ENCODE measurements around the gene FANCD2. TPM values are rescaled to one million over a fixed set of nuclear protein-coding genes. Genes with fewer than 3 reads are reported as not detected.
"Not testable (repeated sequence)": the region's sequence is repeated elsewhere in the genome, so short reads cannot be mapped to it uniquely, and the experiment has no call there.

Gene FANCD2
- total RNA-seq, 3 donors from 2014 or later = 3.8 to 12.9 (median 5.4) TPM

DNA sequence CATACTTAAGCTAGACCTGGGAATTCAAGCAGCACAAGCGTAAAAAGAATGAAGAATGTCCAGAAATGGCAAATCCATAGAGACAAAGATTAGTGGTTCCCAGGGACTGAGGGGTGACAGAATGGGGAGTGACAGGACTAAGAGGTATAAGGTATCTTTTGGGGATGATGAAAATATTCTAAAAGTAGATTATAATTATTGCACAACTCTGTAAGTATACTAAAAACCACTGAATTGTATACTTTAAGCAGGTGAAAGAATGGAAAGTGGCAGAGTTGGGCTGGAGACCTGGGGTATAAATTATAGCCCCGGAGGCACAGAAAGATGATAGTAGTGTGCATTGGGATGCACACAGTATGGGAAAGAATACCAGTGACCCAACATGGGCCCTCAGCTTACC lies 94.8 kb downstream of the FANCD2 start:
- H3K4me3 ChIP-seq = no peak overlapping the region
- DNase-seq = no peak
- no peaks in the 10 kb centered on the region for H3K9me3 ChIP-seq
- ATAC-seq = no peak
- TF ChIP-seq, protein P1, sequence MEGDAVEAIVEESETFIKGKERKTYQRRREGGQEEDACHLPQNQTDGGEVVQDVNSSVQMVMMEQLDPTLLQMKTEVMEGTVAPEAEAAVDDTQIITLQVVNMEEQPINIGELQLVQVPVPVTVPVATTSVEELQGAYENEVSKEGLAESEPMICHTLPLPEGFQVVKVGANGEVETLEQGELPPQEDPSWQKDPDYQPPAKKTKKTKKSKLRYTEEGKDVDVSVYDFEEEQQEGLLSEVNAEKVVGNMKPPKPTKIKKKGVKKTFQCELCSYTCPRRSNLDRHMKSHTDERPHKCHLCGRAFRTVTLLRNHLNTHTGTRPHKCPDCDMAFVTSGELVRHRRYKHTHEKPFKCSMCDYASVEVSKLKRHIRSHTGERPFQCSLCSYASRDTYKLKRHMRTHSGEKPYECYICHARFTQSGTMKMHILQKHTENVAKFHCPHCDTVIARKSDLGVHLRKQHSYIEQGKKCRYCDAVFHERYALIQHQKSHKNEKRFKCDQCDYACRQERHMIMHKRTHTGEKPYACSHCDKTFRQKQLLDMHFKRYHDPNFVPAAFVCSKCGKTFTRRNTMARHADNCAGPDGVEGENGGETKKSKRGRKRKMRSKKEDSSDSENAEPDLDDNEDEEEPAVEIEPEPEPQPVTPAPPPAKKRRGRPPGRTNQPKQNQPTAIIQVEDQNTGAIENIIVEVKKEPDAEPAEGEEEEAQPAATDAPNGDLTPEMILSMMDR (IDR thresholded peaks at IDR 0.05) = no peak
- intact Hi-C loops (cut with DNase I, micrococcal nuclease) = no loop called here
- peaks cover 13% of the 10 kb centered on the region for H3K4me1 ChIP-seq (ENCODE audit: low read depth)
- no peaks in the 10 kb centered on the region for H3K36me3 ChIP-seq (ENCODE audit: low read depth)

DNA sequence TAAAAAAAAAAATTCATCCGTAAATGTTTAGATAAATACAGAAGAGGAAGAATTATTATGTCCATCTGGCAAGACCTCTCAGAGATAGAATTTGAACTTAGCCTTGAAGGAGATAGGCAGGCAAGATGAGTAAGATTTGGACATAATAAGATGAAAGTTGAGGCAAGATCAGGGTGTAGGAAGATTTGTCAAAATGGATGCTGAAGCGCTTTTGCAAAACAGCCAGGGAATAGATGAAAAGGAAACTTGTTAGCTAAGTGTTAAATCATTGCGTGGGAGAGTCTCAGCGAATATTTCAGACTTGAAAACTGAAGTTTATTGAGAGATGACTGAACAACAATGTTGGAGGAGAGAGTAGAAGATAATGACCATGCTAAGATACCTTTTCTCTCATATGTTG lies 96.5 kb downstream of the FANCD2 start:
- ATAC-seq (no peak), DNase-seq (no peak)
- intact Hi-C loops (cut with DNase I, micrococcal nuclease) = no loop called here
- TF ChIP-seq, protein P1 (IDR thresholded peaks at IDR 0.05) = no peak
- Histone ChIP-seq H3K4me3 (no peak overlapping the region), H3K4me1 (ENCODE audit: low read depth) (no peaks in the 10 kb centered on the region), H3K9me3 (no peaks in the 10 kb centered on the region), H3K36me3 (ENCODE audit: low read depth) (no peaks in the 10 kb centered on the region)

DNA sequence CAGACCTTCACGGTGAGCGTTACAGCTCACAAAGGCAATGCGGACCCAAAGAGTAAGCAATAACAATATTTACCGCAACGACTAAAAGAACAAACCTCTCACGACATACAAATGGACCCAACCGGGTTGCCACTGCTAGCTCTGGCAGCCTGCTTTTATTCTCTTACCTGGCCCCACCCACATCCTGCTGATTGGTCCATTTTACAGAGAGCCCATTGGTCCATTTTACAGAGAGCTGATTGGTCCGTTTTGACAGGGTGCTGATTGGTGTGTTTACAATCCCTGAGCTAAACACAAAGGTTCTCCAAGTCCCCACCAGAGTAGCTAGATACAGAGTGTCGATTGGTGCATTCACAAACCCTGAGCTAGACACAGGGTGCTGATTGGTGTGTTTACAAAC lies 109.6 kb downstream of the FANCD2 start:
- intact Hi-C loops (cut with DNase I, micrococcal nuclease); H3K4me3 ChIP-seq; ATAC-seq; H3K36me3 ChIP-seq (ENCODE audit: low read depth); DNase-seq; H3K4me1 ChIP-seq (ENCODE audit: low read depth); H3K9me3 ChIP-seq: not testable (repeated sequence)

DNA sequence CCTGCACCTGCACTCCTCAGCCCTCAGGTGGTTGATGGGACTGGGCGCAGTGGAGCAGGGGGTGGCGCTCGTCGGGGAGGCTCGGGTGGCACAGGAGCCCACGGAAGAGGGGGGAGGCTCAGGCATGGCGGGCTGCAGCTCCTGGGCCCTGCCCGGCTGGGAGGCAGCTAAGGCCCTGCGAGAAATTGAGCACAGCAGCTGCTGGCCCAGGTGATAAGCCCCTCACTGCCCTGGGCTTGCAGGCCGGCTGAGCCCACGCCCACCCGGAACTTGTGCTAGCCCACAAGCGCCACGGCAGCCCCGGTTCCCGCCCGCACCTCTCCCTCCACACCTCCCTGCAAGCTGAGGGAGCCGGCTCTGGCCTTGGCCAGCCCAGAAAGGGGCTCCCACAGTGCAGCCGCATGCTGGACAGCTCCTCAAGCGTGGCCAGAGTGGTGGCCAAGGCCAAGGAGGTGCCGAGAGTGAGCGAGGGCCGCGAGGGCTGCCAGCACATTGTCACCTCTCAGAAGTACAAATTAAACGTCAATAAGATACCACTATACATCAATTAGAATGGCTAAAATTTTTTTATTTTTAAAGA lies 110.3 kb downstream of the FANCD2 start:
- H3K9me3 ChIP-seq = no peaks in the 10 kb centered on the region
- TF ChIP-seq, protein P1 (IDR thresholded peaks at IDR 0.05) = no peak
- intact Hi-C loops (cut with DNase I, micrococcal nuclease) = no loop called here
- no peak for DNase-seq
- no peaks in the 10 kb centered on the region for H3K36me3 ChIP-seq (ENCODE audit: low read depth)
- H3K4me1 ChIP-seq (ENCODE audit: low read depth) = no peaks in the 10 kb centered on the region
- no peak overlapping the region for H3K4me3 ChIP-seq
- ATAC-seq = no peak

DNA sequence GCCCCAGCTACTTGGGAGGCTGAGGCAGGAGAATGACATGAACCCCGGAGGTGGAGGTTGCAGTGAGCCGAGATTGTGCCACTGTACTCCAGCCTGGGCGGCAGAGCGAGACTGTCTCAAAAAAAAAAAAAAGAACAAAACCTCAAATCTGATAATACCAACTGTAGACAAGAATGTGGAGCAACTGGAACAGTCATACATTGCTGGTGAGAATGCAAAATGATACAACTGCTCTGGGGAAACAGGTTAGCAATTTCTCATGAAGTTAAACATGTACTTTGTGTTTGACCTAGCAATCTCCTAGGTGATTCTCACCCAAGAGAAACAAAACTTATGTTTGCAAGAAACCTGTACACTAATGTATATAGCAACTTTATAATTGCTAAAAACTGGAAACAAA lies 110.9 kb downstream of the FANCD2 start:
- Histone ChIP-seq H3K9me3 (no peaks in the 10 kb centered on the region), H3K4me1 (ENCODE audit: low read depth) (no peaks in the 10 kb centered on the region), H3K36me3 (ENCODE audit: low read depth) (no peaks in the 10 kb centered on the region), H3K4me3 (no peak overlapping the region)
- DNase-seq (no peak), ATAC-seq (no peak)
- TF ChIP-seq, protein P1 (IDR thresholded peaks at IDR 0.05) = no peak
- intact Hi-C loops (cut with DNase I, micrococcal nuclease) = no loop called here

DNA sequence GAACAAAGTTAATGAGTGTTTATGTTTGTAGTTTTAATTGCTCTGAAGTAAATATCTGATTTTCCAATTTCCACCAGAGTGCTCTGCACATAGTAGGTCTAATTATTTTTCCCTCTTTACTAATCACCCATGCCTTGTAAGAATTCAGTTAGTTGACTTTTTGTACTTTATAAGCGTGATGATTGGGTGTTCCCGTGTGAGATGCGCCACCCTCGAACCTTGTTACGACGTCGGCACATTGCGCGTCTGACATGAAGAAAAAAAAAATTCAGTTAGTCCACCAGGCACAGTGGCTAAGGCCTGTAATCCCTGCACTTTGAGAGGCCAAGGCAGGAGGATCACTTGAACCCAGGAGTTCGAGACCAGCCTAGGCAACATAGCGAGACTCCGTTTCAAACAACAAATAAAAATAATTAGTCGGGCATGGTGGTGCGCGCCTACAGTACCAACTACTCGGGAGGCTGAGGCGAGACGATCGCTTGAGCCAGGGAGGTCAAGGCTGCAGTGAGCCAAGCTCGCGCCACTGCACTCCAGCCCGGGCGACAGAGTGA lies 114.8 kb downstream of the FANCD2 start:
- TF ChIP-seq, protein P1 (IDR thresholded peaks at IDR 0.05) = no peak
- Histone ChIP-seq H3K9me3 (no peaks in the 10 kb centered on the region), H3K4me1 (ENCODE audit: low read depth) (peaks cover 15% of the 10 kb centered on the region), H3K36me3 (ENCODE audit: low read depth) (no peaks in the 10 kb centered on the region), H3K4me3 (no peak overlapping the region)
- DNase-seq (no peak), ATAC-seq (no peak)
- intact Hi-C loops (cut with DNase I, micrococcal nuclease) = no loop called here

All from mucosa of descending colon (tissue), 3 donors.